Trophoblast cell (in vitro differentiated cells and primary cell): ENCODE results near the gene PRR35.
A peak's percentile ranks its signal among the peaks of the same experiment; 100 is the strongest.

Experiments used
- DNase-seq, 2 donors: peaks; one replicate each; pipeline ENCODE4 v3.0.0-alpha.2; 2016
- H2AFZ ChIP-seq: 2 replicates; pipeline ENCODE4 v1.6.1; 2013; ENCODE audit warnings: low read length, moderate library complexity, mild to moderate bottlenecking; ENCODE audit not compliant: insufficient read depth, poor library complexity
- H2AK5ac ChIP-seq: 2 replicates; pipeline ENCODE4 v1.6.1; 2013; ENCODE audit warnings: mild to moderate bottlenecking, low read length
- H2BK120ac ChIP-seq: 2 replicates; pipeline ENCODE4 v1.6.1; 2013; ENCODE audit warnings: low read length, mild to moderate bottlenecking, moderate library complexity; ENCODE audit not compliant: insufficient read depth, poor library complexity
- H2BK12ac ChIP-seq: 2 replicates; pipeline ENCODE4 v1.6.1; 2013; ENCODE audit warnings: mild to moderate bottlenecking, low read length, moderate library complexity
- H2BK5ac ChIP-seq: 2 replicates; pipeline ENCODE4 v1.6.1; 2013; ENCODE audit warnings: low read length, low read depth, moderate library complexity, mild to moderate bottlenecking; ENCODE audit not compliant: poor library complexity
- H3K14ac ChIP-seq: 2 replicates; pipeline ENCODE4 v1.6.1; 2013; ENCODE audit warnings: mild to moderate bottlenecking, low read length
- H3K18ac ChIP-seq: 2 replicates; pipeline ENCODE4 v1.6.1; 2013; ENCODE audit warnings: mild to moderate bottlenecking, low read length
- H3K23ac ChIP-seq: 2 replicates; pipeline ENCODE4 v1.6.1; 2013; ENCODE audit warnings: low read length
- H3K27ac ChIP-seq: 2 replicates; pipeline ENCODE4 v1.5.1; 2013; ENCODE audit warnings: low read depth, mild to moderate bottlenecking, inconsistent platforms, low read length, moderate library complexity
- H3K27me3 ChIP-seq: 2 replicates; pipeline ENCODE4 v1.6.1; 2013; ENCODE audit warnings: inconsistent platforms, mild to moderate bottlenecking, low read length, moderate library complexity; ENCODE audit not compliant: insufficient read depth
- H3K36me3 ChIP-seq, 2 experiments: 1 replicate in 1 of 2; 2 replicates in 1 of 2; pipeline ENCODE4 v1.6.1; 2013; ENCODE audit warnings: low read length in 2 of 2, mild to moderate bottlenecking in 2 of 2, moderate library complexity in 1 of 2; ENCODE audit not compliant: insufficient read depth in 2 of 2, control insufficient read depth in 1 of 2
- H3K4ac ChIP-seq: 2 replicates; pipeline ENCODE4 v1.6.1; 2013; ENCODE audit warnings: low read depth, mild to moderate bottlenecking, low read length, moderate library complexity
- H3K4me1 ChIP-seq, 2 experiments: 1 replicate in 1 of 2; 2 replicates in 1 of 2; pipeline ENCODE4 v1.6.1; 2013; ENCODE audit warnings: low read length in 2 of 2, mild to moderate bottlenecking in 2 of 2, moderate library complexity in 1 of 2; ENCODE audit not compliant: insufficient read depth in 2 of 2, control insufficient read depth in 1 of 2
- H3K4me2 ChIP-seq: 2 replicates; pipeline ENCODE4 v1.6.1; 2013; ENCODE audit warnings: inconsistent platforms, mild to moderate bottlenecking, low read length, moderate library complexity
- H3K4me3 ChIP-seq: 2 replicates; pipeline ENCODE4 v1.5.1; 2013; ENCODE audit warnings: mild to moderate bottlenecking, low read depth, low read length, inconsistent platforms
- H3K79me1 ChIP-seq: one replicate; pipeline ENCODE4 v1.6.1; 2013; ENCODE audit warnings: low read length
- H3K79me2 ChIP-seq: 2 replicates; pipeline ENCODE4 v1.6.1; 2013; ENCODE audit warnings: low read length, mild to moderate bottlenecking; ENCODE audit not compliant: control insufficient read depth, insufficient read depth, poor library complexity
- H3K9ac ChIP-seq: 2 replicates; pipeline ENCODE4 v1.6.1; 2013; ENCODE audit warnings: mild to moderate bottlenecking, low read length
- H3K9me3 ChIP-seq: 2 replicates; pipeline ENCODE4 v1.6.1; 2013; ENCODE audit warnings: low read depth, mild to moderate bottlenecking, control low read depth, inconsistent platforms, low read length; ENCODE audit not compliant: insufficient read depth
- H4K12ac ChIP-seq: 2 replicates; pipeline ENCODE4 v1.6.1; 2013; ENCODE audit warnings: low read depth, mild to moderate bottlenecking, low read length, moderate library complexity
- H4K8ac ChIP-seq: 2 replicates; pipeline ENCODE4 v1.6.1; 2013; ENCODE audit warnings: low read depth, mild to moderate bottlenecking, low read length, moderate library complexity
- H4K91ac ChIP-seq: one replicate; pipeline ENCODE4 v1.6.1; 2013; ENCODE audit warnings: low read depth, mild to moderate bottlenecking, low read length, moderate library complexity
- WGBS: extraction: QIAGEN DNeasy Blood & Tissue Kit; methylation state at CpG from one replicate; pipeline ENCODE4 v1.1.7; 2013; ENCODE audit warnings: missing lambda C conversion rate; ENCODE audit not compliant: insufficient read length, insufficient coverage; ENCODE audit errors: extremely low coverage; 5-methylcytosine and 5-hydroxymethylcytosine counted together

Gene PRR35

DNA sequence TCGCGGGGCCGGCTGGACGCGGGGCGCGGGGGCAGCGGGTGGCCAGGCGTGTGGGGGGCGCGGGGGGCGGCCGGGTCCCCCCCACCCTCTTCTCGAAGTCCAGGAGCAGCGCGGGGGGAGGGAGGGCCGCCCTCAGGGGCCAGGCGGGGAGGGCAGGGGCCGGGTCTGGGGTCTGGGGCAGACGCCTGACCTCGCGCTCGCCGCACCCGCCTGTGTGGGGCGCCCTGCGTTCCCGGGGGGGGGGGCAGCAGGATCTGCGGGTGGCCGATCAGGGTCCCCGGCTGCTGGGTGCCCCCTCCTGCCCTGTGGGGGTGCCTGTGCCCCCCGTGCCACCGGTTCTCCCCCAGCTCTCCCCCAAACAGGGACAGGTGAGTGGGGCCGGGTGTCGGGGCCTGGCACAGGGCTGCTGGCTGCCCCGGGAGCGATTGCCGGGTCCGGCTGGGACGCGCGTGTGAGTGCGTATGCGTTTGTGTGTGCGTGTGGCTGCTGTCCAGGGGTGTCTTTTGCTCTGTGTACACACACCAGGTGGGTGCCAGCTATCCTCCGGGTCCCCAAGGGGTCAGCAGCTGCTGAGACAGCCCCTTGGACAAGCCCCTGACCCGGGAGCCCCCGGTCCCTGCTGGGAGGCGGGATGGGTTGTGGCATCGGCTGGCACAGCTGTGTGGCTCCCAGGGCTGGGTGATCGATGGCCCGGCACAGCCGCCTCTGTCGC is 663 bp downstream of the PRR35 start:
- Histone ChIP-seq H3K27me3 (peaks cover 36% of the 10 kb centered on the region), H3K4ac (no peak overlapping the region), H3K79me2 (no peaks in the 10 kb centered on the region), H4K91ac (no peak overlapping the region), H3K4me3 (no peak overlapping the region), H2BK12ac (no peak overlapping the region), H3K4me2 (no peak overlapping the region), H3K23ac (no peak overlapping the region), H4K8ac (no peak overlapping the region), H3K79me1 (no peaks in the 10 kb centered on the region), H3K18ac (no peak overlapping the region), H3K14ac (no peak overlapping the region), H3K9me3 (peaks cover 6% of the 10 kb centered on the region), H2AK5ac (no peak overlapping the region), H3K9ac (no peak overlapping the region), H2BK120ac (no peak overlapping the region), H2BK5ac (no peak overlapping the region), H3K4me1 (peaks cover 11% of the 10 kb centered on the region in 2 experiments), H3K36me3 (no peaks in the 10 kb centered on the region), H4K12ac (no peak overlapping the region), H3K27ac (no peak overlapping the region), H2AFZ (no peak overlapping the region)
- no CpG with 5 or more reads among the region's 54 CpGs for WGBS
- DNase-seq: no peak

DNA sequence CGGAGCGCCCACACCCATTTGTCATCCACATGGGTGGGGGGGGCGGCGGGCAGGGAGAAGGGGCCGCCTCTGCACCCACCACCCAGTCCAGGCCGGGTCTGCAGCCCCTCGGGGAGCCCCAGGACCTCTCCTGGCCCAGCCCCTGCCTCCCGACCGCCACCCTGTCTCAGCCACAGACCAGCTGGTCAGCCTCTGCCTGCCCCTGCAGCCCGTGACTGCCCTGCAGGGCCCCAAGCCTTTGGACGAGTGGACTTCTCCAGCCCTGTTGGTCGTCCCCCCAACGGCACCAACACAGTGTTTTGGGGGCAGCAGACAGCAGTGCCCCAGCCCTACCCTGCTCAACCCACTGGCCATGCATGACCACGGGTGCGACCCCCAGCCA is 1.2 kb downstream of the PRR35 start:
- Histone ChIP-seq H3K4me3 (no peak overlapping the region), H3K36me3 (no peaks in the 10 kb centered on the region), H3K79me2 (no peaks in the 10 kb centered on the region), H2BK5ac (no peak overlapping the region), H3K27ac (no peak overlapping the region), H3K79me1 (peaks cover 1% of the 10 kb centered on the region), H4K91ac (no peak overlapping the region), H3K9me3 (peaks cover 6% of the 10 kb centered on the region), H3K4me2 (no peak overlapping the region), H4K12ac (no peak overlapping the region), H3K14ac (no peak overlapping the region), H3K9ac (no peak overlapping the region), H3K4ac (no peak overlapping the region), H4K8ac (no peak overlapping the region), H2BK12ac (no peak overlapping the region), H3K18ac (no peak overlapping the region), H3K27me3 (peaks cover 36% of the 10 kb centered on the region), H3K4me1 (peaks cover 16 to 17% of the 10 kb centered on the region in 2 experiments), H2AFZ (no peak overlapping the region), H3K23ac (no peak overlapping the region), H2BK120ac (no peak overlapping the region), H2AK5ac (no peak overlapping the region)
- WGBS: no CpG with 5 or more reads among the region's 15 CpGs
- DNase-seq: no peak

DNA sequence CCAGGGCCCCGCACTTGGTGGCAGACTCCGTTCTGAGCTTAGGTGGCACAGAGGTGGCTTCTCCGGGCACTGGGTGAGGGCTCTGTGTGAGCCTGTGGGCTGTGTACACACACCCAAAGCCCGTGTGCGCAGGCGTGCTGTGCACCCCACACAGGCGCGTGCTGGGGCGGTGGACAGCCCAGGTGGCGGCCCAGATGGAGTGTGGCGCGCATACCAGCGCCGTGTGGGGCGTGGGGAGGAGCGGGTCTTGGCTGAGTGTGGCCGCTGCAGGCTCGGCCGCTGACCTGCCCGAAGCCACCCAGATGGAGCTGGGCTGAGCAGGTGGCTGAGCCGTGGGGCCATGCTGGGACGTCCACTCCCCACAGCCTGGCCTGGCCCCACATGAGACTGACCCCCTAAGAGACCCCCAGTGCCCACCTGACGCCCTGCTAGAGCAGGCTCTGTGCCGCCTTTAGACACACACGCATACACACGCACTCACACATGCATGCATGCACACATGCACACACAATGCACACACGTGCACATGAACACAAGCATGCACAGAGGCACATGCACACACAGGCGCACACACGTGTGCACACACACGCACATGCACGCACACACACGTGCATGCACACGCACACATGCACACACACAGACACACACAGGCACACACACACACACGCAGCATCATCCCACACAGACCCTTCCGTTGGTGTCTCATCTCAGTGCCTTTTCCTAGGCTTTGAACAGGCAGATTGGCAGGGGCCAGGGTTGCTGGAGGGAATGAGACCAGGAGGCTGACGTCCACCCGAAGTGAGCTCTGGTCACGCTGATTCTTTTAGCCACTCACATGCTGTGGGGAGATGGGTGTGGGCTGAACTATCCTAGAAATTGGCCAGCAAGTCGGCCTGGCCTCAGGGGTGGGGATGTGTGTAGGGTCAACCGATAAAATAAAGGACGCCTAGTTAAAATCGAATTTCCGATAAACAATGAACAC is 2.1 kb downstream of the PRR35 start:
- Histone ChIP-seq H2BK5ac (no peak overlapping the region), H2BK120ac (no peak overlapping the region), H3K23ac (no peak overlapping the region), H2BK12ac (no peak overlapping the region), H3K18ac (no peak overlapping the region), H2AK5ac (no peak overlapping the region), H4K12ac (no peak overlapping the region), H3K79me1 (peaks cover 4% of the 10 kb centered on the region), H2AFZ (no peak overlapping the region), H3K9ac (no peak overlapping the region), H3K14ac (no peak overlapping the region), H3K4me3 (peak overlapping the region; percentile 38), H4K8ac (no peak overlapping the region), H3K4ac (no peak overlapping the region), H3K27me3 (peaks cover 36% of the 10 kb centered on the region), H3K9me3 (peaks cover 6% of the 10 kb centered on the region), H3K36me3 (no peaks in the 10 kb centered on the region), H4K91ac (no peak overlapping the region), H3K4me2 (no peak overlapping the region), H3K79me2 (no peaks in the 10 kb centered on the region), H3K27ac (no peak overlapping the region), H3K4me1 (peaks cover 23 to 24% of the 10 kb centered on the region in 2 experiments)
- no CpG with 5 or more reads among the region's 43 CpGs for WGBS
- DNase-seq: no peak

DNA sequence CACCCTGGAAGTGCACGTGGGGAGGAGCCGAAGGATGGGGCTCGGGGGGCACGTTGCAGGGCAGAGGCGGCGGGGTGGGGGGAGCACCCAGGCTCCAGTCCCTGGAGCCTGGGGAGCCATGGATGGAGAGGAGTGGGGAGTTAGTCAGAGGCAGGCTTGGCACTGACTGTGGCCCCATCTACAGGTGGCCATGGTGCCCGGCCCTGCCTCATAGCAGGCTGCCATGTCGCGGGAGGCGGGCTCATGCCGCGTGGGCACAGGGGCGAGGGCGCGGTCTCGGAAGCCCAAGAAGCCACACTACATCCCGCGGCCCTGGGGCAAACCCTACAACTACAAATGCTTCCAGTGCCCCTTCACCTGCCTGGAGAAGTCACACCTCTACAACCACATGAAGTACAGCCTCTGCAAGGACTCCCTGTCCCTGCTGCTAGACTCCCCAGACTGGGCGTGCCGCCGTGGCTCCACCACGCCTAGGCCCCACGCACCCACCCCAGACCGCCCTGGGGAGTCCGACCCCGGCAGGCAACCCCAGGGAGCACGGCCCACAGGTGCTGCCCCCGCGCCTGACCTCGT is 3.0 kb downstream of the PRR35 start:
- H3K36me3 ChIP-seq: no peaks in the 10 kb centered on the region
- no peak overlapping the region for H2BK5ac ChIP-seq
- H4K91ac ChIP-seq: no peak overlapping the region
- H3K27me3 ChIP-seq: peaks cover 34% of the 10 kb centered on the region
- H3K18ac ChIP-seq: no peak overlapping the region
- no peak overlapping the region for H3K9ac ChIP-seq
- H3K9me3 ChIP-seq: peaks cover 6% of the 10 kb centered on the region
- H4K12ac ChIP-seq: no peak overlapping the region
- no CpG with 5 or more reads among the region's 30 CpGs for WGBS
- no peak overlapping the region for H3K27ac ChIP-seq
- H2BK120ac ChIP-seq: no peak overlapping the region
- peaks cover 4% of the 10 kb centered on the region for H3K79me1 ChIP-seq
- H2AFZ ChIP-seq: no peak overlapping the region
- H2BK12ac ChIP-seq: no peak overlapping the region
- no peak overlapping the region for H3K4me3 ChIP-seq
- no peak overlapping the region for H3K4ac ChIP-seq
- no peak overlapping the region for H3K14ac ChIP-seq
- H3K23ac ChIP-seq: no peak overlapping the region
- H4K8ac ChIP-seq: no peak overlapping the region
- DNase-seq: no peak
- H3K79me2 ChIP-seq: no peaks in the 10 kb centered on the region
- H2AK5ac ChIP-seq: no peak overlapping the region
- peaks cover 23 to 24% of the 10 kb centered on the region in 2 experiments for H3K4me1 ChIP-seq
- H3K4me2 ChIP-seq: no peak overlapping the region
